Measurements from ENCODE around the gene IER2. TPM values are rescaled to one million over a fixed set of nuclear protein-coding genes. Genes with fewer than 3 reads are reported as not detected.
A peak's percentile ranks its signal among the peaks of the same experiment; 100 is the strongest.

The IER2 gene
- total and polyA plus RNA-seq, 9 of the 15 experiments (the other 6 are each of a cell fraction or from before 2014, with no cell fraction given): 4.5 to 205 (median 23.7) TPM

GRCh38 chr19:13162724-13163608, 12.8 kb downstream of the IER2 start (continued):
- TF ChIP-seq ATF1 (CRISPR knock-in tag; IDR thresholded peaks at IDR 0.05) (no peak), ATF1 (tag; IDR thresholded peaks at IDR 0.05) (peak; percentile 84), ZNF12 (CRISPR knock-in tag; IDR thresholded peaks at IDR 0.05) (peak; percentile 49), CTBP1 (IDR thresholded peaks at IDR 0.05; ENCODE audit: borderline replicate concordance) (peak; percentile 26; the same call in 1 of the 2 replicates), PRDM10 (IDR thresholded peaks at IDR 0.05; ENCODE audit: partially characterized antibody) (peak; percentile 41), ERF (CRISPR knock-in tag; IDR thresholded peaks at IDR 0.05) (peak; percentile 75; the same call in 1 of the 2 replicates), PHB (CRISPR knock-in tag; IDR thresholded peaks at IDR 0.05) (no peak), ZNF436 (CRISPR knock-in tag; IDR thresholded peaks at IDR 0.05) (no peak), ZNF780A (CRISPR knock-in tag; IDR thresholded peaks at IDR 0.05) (no peak), ARID1B (IDR thresholded peaks at IDR 0.05) (peak; percentile 14; the same call in 1 of the 2 replicates), ZNF184 (CRISPR knock-in tag; IDR thresholded peaks at IDR 0.05) (no peak), FUS (optimal IDR thresholded peaks at IDR 0.05; ENCODE audit: low read depth, low read length) (no peak), ZFP36 (IDR thresholded peaks at IDR 0.05; ENCODE audit: low read depth, low read length, partially characterized antibody) (peak; percentile 23), USF1 (CRISPR knock-in tag; IDR thresholded peaks at IDR 0.05) (peak; percentile 57; the same call in 1 of the 2 replicates), ZNF583 (CRISPR knock-in tag; IDR thresholded peaks at IDR 0.05) (peak; percentile 60; the same call in 1 of the 2 replicates), ZNF717 (CRISPR knock-in tag; IDR thresholded peaks at IDR 0.05) (no peak), ZNF584 (CRISPR knock-in tag; IDR thresholded peaks at IDR 0.05; ENCODE audit: low read depth) (0 out of 2 replicates have a peak, but pooled peaks have one; percentile 2), ZFP91 (CRISPR knock-in tag; IDR thresholded peaks at IDR 0.05) (no peak), FOXK2 (conservative IDR thresholded peaks at IDR 0.05 in 1 of 2, IDR thresholded peaks at IDR 0.05 in 1 of 2; ENCODE audit: low read depth in 2 of 2) (peak in 1 of 2 experiments; percentile 43; a peak in 2 of 4 replicates), YY1 (IDR thresholded peaks at IDR 0.05; ENCODE audit: borderline replicate concordance in 1 of 3, control insufficient read depth in 1 of 3, extremely low read depth in 1 of 3, insufficient read depth in 3 of 3, insufficient read length in 1 of 3, insufficient replicate concordance in 2 of 3, low read depth in 1 of 3, low read length in 2 of 3) (peak in 1 of 3 experiments; percentile 5)
